HPDE6-E6E7 (cell line): Measurements from ENCODE around the gene SKAP2.

Source experiments
- DNase-seq: peaks from one replicate; pipeline ENCODE4 v3.0.0; 2011; ENCODE audit warnings: missing footprints; ENCODE audit errors: extremely low spot score

Gene SKAP2

DNA sequence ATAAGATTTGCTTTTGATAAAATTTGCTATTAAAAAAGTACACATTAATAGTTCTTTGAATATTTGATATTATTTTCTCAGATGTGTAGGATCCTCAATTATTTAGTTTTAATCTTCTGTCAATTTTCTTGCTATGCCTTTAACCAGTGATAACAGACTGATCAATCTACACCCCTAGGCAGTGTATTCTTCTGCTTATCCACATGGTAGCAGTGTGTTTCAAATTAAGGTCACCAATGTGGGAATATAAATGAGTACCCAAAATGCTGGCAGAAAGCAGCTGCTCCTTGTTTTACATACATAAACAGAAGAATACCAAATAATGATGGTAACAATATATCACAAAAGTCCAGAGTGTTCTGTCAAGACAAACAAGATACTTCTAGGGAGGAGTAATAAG, 87.0 kb downstream of the SKAP2 start:
- no peak for DNase-seq

DNA sequence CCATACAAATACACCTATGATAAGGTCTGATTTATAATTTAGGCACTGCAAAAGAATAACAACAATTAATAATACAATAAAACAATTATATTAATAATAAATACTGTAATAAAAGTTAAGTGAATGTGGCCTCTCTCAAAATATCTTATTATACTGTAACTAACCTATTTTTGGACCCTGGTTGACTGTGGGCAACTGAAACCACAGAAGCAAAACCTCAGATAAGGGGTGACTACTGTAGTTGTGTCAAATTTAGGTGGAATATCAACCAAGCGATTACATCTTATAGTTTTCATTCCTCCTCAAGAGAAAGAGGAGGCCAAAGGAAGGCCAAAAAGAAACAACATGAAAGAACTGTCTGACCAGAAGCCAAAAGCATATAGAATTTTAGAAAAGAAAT, 103.9 kb downstream of the SKAP2 start:
- DNase-seq = no peak

DNA sequence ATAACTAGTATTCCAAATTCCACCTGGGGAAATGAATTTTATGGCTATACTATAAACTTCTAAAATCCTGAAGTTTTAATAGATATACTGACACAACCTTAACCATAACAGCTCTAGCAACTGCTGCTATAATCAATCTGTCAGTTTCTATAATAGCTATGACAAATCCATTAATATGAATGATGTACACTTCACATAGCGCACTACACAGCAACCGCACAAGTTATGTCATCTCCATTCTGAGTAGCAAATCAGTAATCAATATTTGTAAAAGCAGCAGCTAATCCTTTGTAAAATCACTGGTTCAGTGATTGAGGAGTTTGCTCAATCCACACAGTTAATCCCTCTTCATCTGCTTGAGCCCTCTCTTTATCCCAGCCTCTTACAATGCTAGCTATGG, 105.3 kb downstream of the SKAP2 start:
- no peak for DNase-seq

DNA sequence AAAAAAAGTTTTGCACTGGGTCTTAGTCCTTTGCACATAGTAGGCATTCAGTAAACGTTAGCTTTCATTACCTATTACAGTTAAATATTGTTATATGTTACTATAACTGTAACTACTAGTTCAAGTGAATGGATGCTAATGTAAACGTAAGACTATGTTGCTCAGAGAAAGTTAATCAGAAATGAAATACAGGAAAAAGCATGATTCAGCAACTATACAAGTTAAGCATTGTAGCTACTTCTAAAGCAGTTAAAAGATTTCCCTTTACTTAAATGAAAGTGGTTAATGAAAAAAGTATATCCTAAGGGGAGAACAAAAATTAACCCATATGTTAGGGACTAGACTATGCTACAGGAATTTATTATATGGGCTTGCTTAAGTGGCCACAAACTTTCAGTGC, 121.2 kb downstream of the SKAP2 start:
- DNase-seq = no peak

- no peak for DNase-seq
Measured at GRCh38 chr7:26735976-26736600, 128.3 kb downstream of the SKAP2 start.

- no peak for DNase-seq
Measured at GRCh38 chr7:26729150-26729775, 135.1 kb downstream of the SKAP2 start.

- DNase-seq = no peak
Measured at GRCh38 chr7:26726051-26726450, 138.3 kb downstream of the SKAP2 start.

- no peak for DNase-seq
Measured at GRCh38 chr7:26724795-26725194, 139.6 kb downstream of the SKAP2 start.

DNA sequence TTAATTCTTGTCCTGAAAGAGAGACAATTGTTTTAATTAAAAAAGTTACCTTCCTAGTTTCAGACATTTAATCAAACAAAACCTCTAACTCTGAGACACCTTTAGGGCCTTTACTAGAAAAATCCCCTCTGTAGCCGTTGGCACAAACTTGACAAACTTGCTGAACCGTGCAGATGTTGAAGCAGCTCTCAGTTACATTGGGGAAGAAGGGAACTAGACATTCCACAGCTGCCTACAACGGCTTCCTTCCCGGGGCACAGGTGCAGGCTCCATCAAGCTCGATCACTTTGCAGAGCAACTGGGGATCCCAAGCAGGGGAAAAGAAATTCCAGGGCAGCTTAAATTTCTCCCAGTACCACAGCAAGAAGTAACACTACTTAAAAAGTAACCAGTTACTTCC, 141.3 kb downstream of the SKAP2 start:
- no peak for DNase-seq

GRCh38 chr7:26721450-26721849, 142.9 kb downstream of the SKAP2 start:
- DNase-seq = no peak

- DNase-seq = no peak
Measured at GRCh38 chr7:26718063-26718462, 146.3 kb downstream of the SKAP2 start.

- DNase-seq = no peak
Measured at GRCh38 chr7:26714438-26714837, 150.0 kb downstream of the SKAP2 start.

DNA sequence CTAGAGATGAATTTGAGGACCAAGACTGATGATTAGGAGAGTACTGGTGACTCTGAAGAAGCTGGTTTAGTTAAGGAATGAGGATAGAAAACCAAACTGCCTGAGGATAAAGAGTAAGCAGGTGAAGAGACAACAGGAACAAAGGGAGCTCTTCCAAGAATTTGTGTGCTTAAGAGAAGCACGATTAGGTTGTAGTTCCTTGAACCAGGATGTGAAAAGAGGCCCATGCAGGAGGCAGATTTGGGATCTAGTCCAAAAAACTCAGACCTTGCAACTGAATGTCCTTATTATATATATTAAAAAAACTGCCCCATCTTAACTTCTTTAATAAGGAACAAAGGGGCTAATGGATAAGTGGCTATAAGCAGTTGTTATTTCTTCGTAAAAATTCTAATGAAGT, 150.4 kb downstream of the SKAP2 start:
- no peak for DNase-seq

DNA sequence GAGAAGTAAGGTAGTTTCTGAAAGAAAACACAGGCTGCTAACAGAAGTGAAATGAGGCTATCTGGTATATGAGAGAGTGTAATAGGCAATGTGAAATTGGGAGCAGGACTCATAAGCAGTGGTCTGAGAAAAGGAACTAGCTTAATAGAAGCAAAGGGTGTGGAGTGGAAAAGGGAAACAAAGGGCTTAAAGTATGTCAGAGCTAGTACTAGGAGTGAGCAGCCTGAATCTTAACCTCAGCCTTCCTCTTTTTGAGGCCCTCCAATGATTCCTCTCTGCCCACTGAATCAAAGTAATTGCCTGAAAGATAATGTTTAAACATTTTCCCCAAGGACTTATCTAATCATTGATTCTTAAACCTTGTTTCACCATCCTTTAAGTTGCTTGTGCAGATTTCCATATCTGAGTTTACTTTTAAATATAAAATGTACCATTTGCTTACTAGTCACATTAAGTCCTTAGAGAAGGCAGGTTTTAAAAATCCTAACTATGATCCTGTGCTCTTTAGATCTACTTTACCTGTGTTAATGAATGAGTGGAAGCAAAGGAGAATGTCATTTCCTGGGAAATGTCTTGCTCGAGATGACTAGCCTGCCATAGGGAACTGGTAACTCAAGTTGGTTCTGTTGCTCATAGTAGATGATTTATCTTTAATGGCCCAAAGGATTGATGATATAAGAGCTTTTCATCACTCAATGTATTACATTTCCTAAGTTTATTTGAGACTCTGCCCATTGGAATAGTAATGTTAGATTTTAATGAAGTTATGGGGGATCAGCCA, 155.0 kb downstream of the SKAP2 start:
- no peak for DNase-seq

DNA sequence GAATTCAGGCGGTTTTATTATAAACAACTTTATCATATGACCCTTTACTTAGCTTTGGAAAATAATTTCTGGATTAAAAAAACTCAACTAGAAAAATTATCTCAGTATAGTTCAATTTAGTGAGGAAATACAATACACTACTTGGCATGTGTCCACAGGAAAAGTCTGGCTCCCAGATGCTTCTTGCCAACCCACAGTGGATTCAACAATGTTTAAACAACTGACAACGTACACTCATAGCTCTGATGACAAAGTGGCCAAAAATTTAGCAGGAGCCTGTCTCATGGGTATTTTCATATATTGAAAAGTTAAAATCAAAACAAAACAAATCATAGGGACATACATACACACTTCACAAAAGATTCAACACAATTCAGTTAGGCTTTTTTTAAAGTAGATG, 158.8 kb downstream of the SKAP2 start:
- DNase-seq = peak; percentile 25

DNA sequence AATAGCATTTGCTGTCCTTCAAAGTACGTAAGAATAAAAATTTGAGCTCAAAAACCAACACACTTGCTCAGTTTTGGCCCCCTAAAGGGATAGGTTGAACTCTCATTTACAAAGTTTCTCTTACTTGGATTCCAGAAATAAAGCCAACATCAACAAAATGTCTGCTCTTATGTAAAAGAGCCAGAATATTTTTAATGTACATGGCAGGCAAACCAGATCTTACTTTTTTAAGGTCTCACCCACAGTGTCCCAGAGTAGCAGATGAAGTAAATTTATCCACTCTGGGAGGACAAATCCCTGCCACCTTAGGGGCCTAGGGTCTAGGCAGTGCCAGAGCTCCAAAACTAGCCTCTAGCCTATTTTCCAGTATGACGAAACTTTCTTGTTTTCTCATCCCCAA, 159.6 kb downstream of the SKAP2 start:
- DNase-seq = no peak

DNA sequence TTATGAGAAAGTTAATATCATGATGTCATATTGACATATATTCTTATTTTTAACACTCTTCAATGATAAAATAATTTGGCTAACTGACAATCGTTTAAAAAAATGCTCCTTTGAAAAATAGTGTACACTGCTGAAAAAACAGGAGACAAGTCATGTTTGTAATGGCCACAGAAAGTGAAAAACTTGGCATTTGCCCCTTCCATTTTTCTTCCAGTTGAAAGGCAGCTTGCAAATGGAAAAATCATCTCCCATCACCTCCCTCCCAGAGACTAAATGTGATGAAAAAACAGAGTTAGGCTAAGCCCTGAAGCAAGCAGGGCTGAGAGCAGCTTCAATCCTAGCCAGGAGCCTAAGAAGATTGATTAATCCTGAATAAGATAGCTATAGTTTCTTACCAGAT, 160.4 kb downstream of the SKAP2 start:
- DNase-seq = no peak

DNA sequence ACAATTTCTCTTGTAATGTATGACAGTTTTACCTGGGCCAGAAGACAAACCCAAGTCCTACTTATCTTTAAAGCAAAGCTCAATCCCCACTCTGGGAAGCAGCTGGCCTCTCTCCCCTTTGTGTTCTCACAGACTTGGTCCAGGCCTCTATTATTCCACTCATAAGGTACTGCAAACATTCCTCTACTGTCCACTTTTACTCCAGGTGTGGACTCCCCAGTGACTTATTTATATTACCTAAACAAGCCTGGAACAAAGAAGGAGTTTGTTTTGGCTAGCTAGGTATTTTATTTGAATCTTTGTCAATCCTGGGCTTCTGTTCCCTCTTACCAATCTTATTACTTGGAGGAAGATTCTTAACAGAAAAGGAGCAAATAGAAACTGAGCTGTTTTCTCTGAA, 163.5 kb downstream of the SKAP2 start:
- no peak for DNase-seq

DNA sequence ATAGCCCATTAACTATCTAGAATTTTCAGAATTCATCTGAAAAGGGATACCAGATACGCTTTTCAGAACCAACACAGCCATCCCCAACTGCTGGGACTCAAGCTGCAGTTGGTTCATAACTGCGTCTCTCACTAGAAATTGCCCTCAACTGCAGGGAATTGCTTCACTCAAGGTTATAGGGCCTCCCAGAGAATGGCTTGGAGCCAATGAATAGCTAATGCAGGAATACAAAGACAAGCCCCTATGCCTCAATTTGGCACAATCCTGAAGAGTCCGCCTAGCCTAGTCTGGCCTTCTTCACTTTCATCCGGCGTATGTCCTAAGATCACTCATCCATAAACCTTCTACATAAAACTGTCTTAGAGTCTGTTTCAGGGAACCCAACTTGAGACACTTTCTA, 164.0 kb downstream of the SKAP2 start:
- no peak for DNase-seq

DNA sequence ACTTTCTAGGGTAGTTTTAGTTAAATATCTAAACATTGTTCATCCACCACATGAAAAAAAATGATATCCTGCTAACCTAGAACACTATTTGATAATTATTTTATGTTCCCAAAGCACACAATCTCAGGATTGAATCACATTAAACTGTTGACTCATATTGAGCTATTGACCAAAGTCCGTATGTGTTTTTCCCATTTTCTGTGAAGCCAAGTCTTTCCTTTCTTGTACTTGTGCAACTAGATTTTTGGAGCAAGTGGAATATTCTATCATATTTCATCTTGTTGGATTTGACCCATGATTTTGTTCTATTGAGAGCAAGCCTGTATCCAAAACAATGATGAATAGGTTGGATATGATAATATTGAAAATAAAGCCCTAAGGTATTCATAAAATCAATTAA, 164.6 kb downstream of the SKAP2 start:
- no peak for DNase-seq

DNA sequence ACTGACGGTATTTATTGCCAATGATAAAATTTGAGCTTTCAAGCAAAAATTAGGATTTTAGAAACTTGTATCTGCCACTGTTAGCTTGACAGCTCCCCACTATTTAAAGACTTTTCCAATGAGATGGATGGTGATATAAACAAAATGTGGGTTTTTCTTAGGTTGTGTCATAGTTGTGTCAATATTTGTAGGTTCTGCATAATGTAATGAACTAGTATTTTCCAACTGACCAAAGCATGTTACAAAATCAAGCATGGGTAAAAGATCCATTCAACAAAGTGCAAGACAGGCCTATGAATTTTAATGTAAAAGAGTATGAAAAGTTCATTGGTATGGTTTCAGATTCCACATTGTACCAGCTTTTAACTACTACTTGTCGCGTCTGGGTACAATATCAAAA, 165.6 kb downstream of the SKAP2 start:
- no peak for DNase-seq

DNA sequence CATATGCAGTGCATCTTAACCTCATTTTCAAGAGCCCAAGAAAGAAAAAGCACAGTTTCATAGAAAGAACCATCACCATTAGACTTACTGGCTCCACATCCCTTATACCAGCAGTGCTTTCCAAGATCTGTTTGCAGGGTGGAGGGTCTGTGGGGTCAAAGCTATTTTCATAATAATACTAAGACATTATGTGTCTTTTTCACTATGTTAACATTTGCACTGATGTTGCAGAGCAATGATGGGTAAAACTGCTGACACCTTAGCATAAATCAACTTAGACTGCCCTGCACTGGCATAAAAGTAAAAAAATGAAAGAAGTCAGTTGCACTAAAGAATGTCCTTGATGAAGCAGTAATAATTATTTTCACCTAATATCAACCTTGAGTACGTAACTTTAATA, 166.2 kb downstream of the SKAP2 start:
- no peak for DNase-seq

- DNase-seq = no peak
Measured at GRCh38 chr7:26696978-26697377, 167.4 kb downstream of the SKAP2 start.
